Middle frontal gyrus (tissue), 1 donor: ENCODE data around the gene HMX3.
"Not testable (repeated sequence)": the region's sequence is repeated elsewhere in the genome, so short reads cannot be mapped to it uniquely, and the experiment has no call there.

Source experiments
- DNase-seq: peaks from one replicate; pipeline ENCODE4 v3.0.0-alpha.2; 2015; ENCODE audit warnings: low spot score; ENCODE audit errors: extremely low spot score

The HMX3 gene

DNA sequence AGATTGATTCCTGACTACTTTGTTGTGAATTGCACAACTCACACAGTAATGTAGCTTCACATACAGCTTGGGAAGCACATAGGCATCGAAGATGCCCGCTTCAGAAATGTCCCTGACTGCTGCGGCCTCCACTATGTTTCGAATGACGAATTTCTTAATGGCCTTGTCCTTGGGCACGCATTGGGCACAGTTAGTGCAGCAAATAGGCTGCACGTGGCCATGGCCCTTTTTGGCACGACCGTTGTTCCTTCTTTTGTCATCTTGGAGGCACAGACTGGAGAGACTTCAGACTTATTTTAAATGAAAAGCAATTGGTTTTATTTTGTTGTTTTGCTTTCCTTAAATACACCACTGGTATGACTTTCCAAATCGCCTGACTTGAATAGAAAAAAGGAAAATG lies 35.8 kb downstream of the HMX3 start:
- not testable (repeated sequence) for DNase-seq

DNA sequence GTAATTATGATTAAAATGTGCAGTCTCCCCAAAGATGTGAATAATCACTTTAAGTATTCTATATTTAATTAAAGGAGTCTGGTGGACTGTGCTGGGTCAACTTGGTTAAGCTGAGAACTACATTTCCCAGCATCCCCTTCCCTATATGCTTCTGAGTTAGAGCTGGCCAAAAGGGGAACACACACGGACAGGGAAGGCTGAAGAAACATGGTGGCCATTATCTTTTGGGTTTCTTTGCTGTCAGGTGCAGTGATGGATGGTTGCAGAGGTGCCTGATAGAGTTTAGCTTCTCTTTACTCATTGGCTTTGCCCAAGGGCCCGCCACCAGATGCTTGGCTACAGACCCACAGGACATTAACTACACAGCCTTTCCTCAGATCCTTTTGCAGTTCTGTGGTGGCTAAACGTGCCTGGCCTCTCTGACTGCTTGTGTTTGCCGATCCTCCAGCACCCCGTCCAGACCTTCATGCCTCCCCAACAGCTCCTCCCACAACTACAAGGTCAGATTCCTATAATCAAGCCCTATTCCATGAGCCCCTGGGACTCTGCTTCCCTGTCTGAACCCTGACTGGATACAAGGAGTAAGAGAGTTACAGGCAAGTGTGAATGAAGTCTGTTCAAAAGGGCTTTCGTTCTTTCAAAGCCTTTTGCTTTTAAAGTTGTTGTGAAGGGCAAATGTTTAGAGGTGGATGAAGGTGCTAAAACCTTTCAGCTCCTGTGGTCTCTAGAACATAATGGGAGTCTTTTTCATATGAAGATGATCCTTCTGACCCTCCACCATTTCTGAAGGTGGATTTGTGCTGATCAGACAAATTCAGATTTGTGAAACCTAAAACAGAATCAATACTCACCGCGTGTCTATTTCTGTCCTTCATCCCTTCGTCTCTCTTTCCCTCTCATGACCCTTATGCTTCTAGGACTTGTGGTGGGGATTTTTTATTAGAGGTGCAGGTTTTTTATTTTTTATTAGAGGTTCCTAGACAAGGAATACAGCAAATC lies 39.9 kb downstream of the HMX3 start:
- DNase-seq: no peak

DNA sequence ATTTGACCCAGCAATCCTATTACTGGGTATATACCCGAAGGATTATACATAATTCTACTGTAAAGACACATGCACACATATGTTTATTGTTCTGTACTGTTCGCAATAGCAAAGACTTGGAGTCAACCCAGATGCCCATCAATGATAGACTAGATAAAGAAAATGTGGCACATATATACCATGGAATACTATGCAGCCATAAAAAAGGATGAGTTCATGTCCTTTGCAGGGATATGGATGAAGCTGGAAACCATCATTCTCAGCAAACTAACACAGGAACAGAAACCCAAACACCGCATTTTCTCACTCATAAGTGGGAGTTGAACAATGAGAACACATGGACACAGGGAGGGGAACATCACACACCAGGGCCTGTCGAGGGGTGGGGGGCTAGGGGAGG lies 42.6 kb downstream of the HMX3 start:
- DNase-seq: not testable (repeated sequence)

DNA sequence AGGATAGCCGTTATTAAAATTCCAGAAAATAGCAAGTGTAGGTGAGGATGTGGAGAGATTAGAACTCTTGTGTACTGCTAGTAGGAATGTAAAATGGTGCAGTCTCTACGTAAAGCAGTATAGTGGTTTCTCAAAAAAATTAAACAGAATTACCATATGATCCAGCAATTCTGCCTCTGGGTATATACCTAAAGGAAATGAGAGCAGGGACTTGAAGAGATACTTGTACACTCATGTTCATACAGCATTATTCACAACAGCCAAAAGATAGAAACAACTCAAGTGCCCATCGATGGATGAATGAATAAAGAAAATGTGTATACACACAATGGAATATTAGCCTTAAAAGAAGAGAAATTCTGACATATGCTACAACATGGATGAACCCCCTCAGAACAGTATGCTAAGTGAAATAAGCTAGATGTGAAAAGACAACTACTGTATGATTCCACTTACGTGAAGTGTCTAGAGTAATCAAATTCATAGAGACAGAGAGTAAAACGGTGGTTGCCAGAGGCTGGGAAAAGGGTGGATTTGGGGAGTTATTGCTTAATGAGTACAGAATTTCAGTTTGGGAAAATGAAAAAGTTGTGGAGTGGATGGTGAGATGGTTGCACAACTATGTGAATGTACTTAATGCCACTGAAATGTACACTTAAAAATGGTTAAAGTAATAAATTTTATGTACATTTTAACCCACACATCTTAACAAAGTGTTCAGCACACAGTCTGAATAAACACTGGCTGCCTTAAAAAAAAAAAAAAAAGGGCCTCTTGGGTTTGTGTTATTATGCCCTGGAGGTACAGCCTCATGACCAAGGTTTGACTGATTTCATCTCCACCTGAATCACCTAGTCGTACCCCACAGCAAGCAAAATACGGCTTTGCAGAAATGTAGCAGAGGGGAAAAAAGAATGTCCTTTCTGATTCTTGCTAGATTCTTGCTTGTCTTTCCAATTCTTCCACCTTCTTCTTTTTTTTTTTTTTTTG lies 44.6 kb downstream of the HMX3 start:
- DNase-seq: no peak

DNA sequence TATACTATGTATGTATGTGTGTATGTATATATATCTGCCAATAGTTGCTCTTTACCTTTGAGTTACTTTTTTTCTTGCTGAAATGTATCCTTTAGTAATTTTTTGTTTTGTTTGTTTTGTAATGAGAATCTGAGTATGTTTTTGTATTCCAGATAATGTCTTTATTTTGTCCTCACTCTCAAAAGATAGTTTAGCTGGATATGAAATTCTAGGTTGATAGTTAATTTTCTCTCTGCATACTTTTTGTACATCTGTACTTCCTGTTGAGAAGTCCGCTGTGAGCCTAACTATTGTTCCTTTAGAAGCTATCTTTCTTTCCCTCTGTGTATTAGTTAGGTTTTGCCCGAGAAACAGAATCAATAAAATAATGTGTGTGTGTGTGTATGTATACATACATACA lies 48.0 kb downstream of the HMX3 start:
- DNase-seq: no peak

DNA sequence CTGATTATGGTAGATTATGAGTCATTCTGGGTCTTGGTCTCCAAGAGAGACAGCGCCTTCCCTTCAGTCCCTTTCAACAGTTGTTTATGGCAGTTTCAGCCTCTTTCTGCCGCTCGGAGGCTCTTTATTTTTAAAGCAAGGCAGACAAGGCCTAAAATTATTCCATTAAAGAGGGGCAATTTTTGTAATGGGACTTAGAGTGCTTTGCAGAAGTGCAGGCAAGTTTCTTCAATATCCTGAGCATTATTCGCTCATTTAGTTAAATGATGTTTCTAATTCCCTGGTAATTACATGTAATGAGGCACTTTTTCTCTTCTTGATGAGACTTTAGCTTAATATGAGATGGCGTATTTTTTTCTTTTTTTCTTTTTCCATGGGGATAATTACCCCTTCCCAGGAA lies 52.0 kb downstream of the HMX3 start:
- DNase-seq: no peak
